K562 (cell line): ENCODE measurements around the gene PRDM12. TPM values are rescaled to one million over a fixed set of nuclear protein-coding genes. Genes with fewer than 3 reads are reported as not detected.

Source experiments
- ASH1L ChIP-seq: fragments of 450-650 bp; IDR thresholded peaks from 2 replicates; pipeline ENCODE4 v1.6.1; 2018; ENCODE audit warnings: borderline replicate concordance, mild to moderate bottlenecking, low read depth; ENCODE audit not compliant: partially characterized antibody
- BACH1 ChIP-seq: fragments of 200-800 bp; sonication (Bioruptor generic); IDR thresholded peaks from 2 replicates; pipeline ENCODE4 v1.6.1; 2016; ENCODE audit warnings: missing genetic modification characterization, missing compliant biosample characterization
- CHD4 ChIP-seq: fragments of 200-600 bp; sonication (generic); IDR thresholded peaks from 3 replicates; pipeline ENCODE4 v1.6.1; 2012; ENCODE audit warnings: low read depth, mild to moderate bottlenecking, mixed read lengths, low read length, inconsistent platforms; ENCODE audit not compliant: insufficient read depth, insufficient replicate concordance, poor library complexity, severe bottlenecking
- E2F3 ChIP-seq: fragments of 250-450 bp; sonication (Bioruptor Pico); IDR thresholded peaks from 2 replicates; pipeline ENCODE4 v1.4.0; 2020; ENCODE audit warnings: mild to moderate bottlenecking
- ELF4 ChIP-seq: fragments of 450-650 bp; formaldehyde crosslinking; IDR thresholded peaks from 2 replicates; pipeline ENCODE4 v1.4.0; 2022; ENCODE audit warnings: missing genetic modification characterization
- FOXA3 ChIP-seq, 2 experiments: fragments of 450-650 bp in 1 of 2; sonication (generic) in 1 of 2; formaldehyde crosslinking; IDR thresholded peaks in 1 of 2; conservative IDR thresholded peaks in 1 of 2; 2 replicates each; pipeline versions ENCODE4 v1.4.0 to v1.8.0; 2020 to 2022; ENCODE audit warnings: mild to moderate bottlenecking in 2 of 2, missing genetic modification reagents in 1 of 2
- FOXJ3 ChIP-seq: sonication (generic); formaldehyde crosslinking; IDR thresholded peaks from 2 replicates; pipeline ENCODE4 v1.4.0; 2020; ENCODE audit warnings: mild to moderate bottlenecking, missing genetic modification reagents
- KAT7 ChIP-seq: sonication (generic); formaldehyde crosslinking; IDR thresholded peaks from 2 replicates; pipeline ENCODE4 v1.8.0; 2022; ENCODE audit warnings: missing genetic modification reagents, mild to moderate bottlenecking, borderline replicate concordance
- MTA3 ChIP-seq: fragments of 450-650 bp; formaldehyde crosslinking; IDR thresholded peaks from 2 replicates; pipeline ENCODE4 v1.6.1; 2017; ENCODE audit warnings: mild to moderate bottlenecking, borderline replicate concordance
- NCOA2 ChIP-seq, 2 experiments: fragments of 450-650 bp; IDR thresholded peaks; 2 replicates each; pipeline ENCODE4 v1.6.1; 2018; ENCODE audit warnings: mild to moderate bottlenecking in 2 of 2, moderate library complexity in 1 of 2; ENCODE audit not compliant: partially characterized antibody in 2 of 2
- NFATC3 ChIP-seq: fragments of 450-650 bp; IDR thresholded peaks from 2 replicates; pipeline ENCODE4 v1.6.1; 2017; ENCODE audit warnings: mild to moderate bottlenecking
- PPARD ChIP-seq: fragments of 250-450 bp; sonication (Bioruptor Pico); IDR thresholded peaks from 2 replicates; pipeline ENCODE4 v1.8.0; 2022; ENCODE audit warnings: inconsistent platforms, mild to moderate bottlenecking, moderate library complexity
- SETDB1 ChIP-seq: IDR thresholded peaks from one replicate; pipeline ENCODE4 v1.6.1; 2012; ENCODE audit warnings: low read length, control low read depth, inconsistent platforms
- SMAD1 ChIP-seq: fragments of 150-350 bp; IDR thresholded peaks from 2 replicates; pipeline ENCODE4 v1.6.1; 2014; ENCODE audit warnings: low read length, low read depth; ENCODE audit not compliant: partially characterized antibody
- SMAD2 ChIP-seq: fragments of 150-350 bp; IDR thresholded peaks from 2 replicates; pipeline ENCODE4 v1.6.1; 2014; ENCODE audit warnings: low read depth, mild to moderate bottlenecking, low read length
- TCF7L2 ChIP-seq: fragments of 150-350 bp; IDR thresholded peaks from 2 replicates; pipeline ENCODE4 v1.6.1; 2016; ENCODE audit warnings: low read depth, mild to moderate bottlenecking, low read length, moderate library complexity
- ZNF175 ChIP-seq: fragments of 200-800 bp; sonication (Bioruptor generic); IDR thresholded peaks from 2 replicates; pipeline ENCODE4 v1.6.1; 2016; ENCODE audit warnings: low read depth, mild to moderate bottlenecking, missing genetic modification characterization, missing compliant biosample characterization
- polyA plus RNA-seq, 8 experiments: library from polyadenylated mRNA; depleted of rRNA in 4 of 8; stranded (reverse) in 5 of 8; unstranded in 3 of 8; fragments of >200 nt; fragmentation: Nextera tagmentation in 2 of 8; fragmentation: Illumina TruSeq in 1 of 8; extraction: Ambion mirVana in 2 of 8; extraction: Trizol in 1 of 8; gene quantifications; 2 replicates each; pipeline versions ENCODE4 v1.2.1 to v1.2.3, GENCODE V29; 2011 to 2014; ENCODE audit warnings: inconsistent platforms in 1 of 8, missing spikeins in 1 of 8
- total RNA-seq, 7 experiments: library from RNA; depleted of rRNA in 6 of 7; stranded (reverse); fragments of >200 nt in 6 of 7; fragmentation: Illumina TruSeq in 2 of 7; extraction: Trizol in 2 of 7; gene quantifications; 2 replicates each; pipeline versions ENCODE4 v1.2.1 to v1.2.3, GENCODE V29; 2011 to 2021; ENCODE audit warnings: low replicate concordance in 1 of 7
- TF ChIP-seq, protein P1 (sequence below): fragments of 250-450 bp; sonication (Bioruptor Pico); IDR thresholded peaks from 2 replicates; pipeline ENCODE4 v1.8.0; 2021; ENCODE audit warnings: moderate library complexity, mild to moderate bottlenecking, inconsistent platforms
- TF ChIP-seq, protein P2 (sequence below): fragments of 450-650 bp; IDR thresholded peaks from 2 replicates; pipeline ENCODE4 v1.6.1; 2018; ENCODE audit not compliant: partially characterized antibody
- TF ChIP-seq, protein P3 (sequence below): fragments of 450-650 bp; IDR thresholded peaks from 2 replicates; pipeline ENCODE4 v1.6.1; 2018; ENCODE audit warnings: mild to moderate bottlenecking, low read depth; ENCODE audit not compliant: partially characterized antibody

The PRDM12 gene
- total and polyA plus RNA-seq, 9 of the 15 experiments (the other 6 are each of a cell fraction or from before 2014, with no cell fraction given): 0.04 to 0.22 (median 0.07) TPM; not detected in 3

DNA sequence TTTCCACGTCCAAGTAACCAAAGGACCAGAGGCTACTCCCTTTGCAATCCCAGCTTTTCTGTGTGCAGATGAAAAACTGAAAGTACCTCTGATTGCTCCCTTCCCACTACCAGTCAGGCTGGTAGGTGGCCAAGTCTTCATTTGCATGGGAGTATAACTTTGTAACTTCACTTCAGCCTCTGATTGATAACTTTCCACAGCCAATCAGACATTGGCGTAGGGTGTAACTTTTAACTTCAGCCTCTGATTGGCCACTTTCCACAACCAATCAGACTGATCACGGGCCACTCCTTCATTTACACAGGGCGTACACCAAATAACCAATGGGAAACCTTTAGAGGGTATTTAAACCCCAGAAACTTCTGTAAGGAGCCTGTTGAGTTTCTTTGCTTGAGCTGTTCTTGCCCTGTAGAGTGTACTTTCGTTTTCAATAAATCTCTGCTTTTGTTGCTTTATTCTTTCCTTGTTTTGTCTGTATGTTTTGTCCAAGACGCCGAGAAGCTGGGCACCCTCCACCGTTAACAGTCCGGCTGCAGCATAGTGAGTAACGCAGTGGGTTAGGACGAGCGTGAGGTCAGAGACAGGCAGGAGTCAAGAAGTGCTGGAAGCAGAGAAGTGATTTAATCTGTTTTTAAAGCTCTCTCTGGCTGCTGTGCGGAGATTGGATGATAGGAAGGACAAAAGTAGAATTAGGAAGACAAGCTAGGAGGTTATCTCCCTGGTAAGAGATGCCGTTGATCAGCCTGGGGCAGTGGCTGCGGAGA, 25.7 kb downstream of the PRDM12 start (continued):
- TF ChIP-seq, protein P1, sequence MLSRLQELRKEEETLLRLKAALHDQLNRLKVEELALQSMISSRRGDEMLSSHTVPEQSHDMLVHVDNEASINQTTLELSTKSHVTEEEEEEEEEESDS (CRISPR knock-in tag): no peak
- no peak for TF ChIP-seq TCF7L2
- TF ChIP-seq SETDB1: no peak
- TF ChIP-seq BACH1 (tag): no peak
- no peak for TF ChIP-seq E2F3 (CRISPR knock-in tag)
- TF ChIP-seq, protein P2, sequence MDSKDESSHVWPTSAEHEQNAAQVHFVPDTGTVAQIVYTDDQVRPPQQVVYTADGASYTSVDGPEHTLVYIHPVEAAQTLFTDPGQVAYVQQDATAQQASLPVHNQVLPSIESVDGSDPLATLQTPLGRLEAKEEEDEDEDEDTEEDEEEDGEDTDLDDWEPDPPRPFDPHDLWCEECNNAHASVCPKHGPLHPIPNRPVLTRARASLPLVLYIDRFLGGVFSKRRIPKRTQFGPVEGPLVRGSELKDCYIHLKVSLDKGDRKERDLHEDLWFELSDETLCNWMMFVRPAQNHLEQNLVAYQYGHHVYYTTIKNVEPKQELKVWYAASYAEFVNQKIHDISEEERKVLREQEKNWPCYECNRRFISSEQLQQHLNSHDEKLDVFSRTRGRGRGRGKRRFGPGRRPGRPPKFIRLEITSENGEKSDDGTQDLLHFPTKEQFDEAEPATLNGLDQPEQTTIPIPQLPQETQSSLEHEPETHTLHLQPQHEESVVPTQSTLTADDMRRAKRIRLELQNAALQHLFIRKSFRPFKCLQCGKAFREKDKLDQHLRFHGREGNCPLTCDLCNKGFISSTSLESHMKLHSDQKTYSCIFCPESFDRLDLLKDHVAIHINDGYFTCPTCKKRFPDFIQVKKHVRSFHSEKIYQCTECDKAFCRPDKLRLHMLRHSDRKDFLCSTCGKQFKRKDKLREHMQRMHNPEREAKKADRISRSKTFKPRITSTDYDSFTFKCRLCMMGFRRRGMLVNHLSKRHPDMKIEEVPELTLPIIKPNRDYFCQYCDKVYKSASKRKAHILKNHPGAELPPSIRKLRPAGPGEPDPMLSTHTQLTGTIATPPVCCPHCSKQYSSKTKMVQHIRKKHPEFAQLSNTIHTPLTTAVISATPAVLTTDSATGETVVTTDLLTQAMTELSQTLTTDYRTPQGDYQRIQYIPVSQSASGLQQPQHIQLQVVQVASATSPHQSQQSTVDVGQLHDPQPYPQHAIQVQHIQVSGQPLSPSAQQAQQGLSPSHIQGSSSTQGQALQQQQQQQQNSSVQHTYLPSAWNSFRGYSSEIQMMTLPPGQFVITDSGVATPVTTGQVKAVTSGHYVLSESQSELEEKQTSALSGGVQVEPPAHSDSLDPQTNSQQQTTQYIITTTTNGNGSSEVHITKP: peak; percentile 61
- no peak for TF ChIP-seq NCOA2 (IDR thresholded peaks at IDR 0.05; ENCODE audit: partially characterized antibody in 2 of 2)
- TF ChIP-seq FOXA3 (CRISPR knock-in tag; conservative IDR thresholded peaks at IDR 0.05 in 1 of 2, IDR thresholded peaks at IDR 0.05 in 1 of 2): peak; percentile 43 to 49; a peak in 3 of 4 replicates
- no peak for TF ChIP-seq ZNF175 (CRISPR knock-in tag)
- TF ChIP-seq PPARD (CRISPR knock-in tag): no peak
- TF ChIP-seq ELF4 (CRISPR knock-in tag): no peak
- TF ChIP-seq ASH1L: peak; percentile 78
- no peak for TF ChIP-seq SMAD1
- TF ChIP-seq SMAD2: no peak
- TF ChIP-seq CHD4: no peak
- TF ChIP-seq MTA3: peak; percentile 77; the same call in 1 of the 2 replicates
- no peak for TF ChIP-seq FOXJ3 (CRISPR knock-in tag)
- TF ChIP-seq NFATC3: no peak
- no peak for TF ChIP-seq KAT7 (CRISPR knock-in tag)
- TF ChIP-seq, protein P3, sequence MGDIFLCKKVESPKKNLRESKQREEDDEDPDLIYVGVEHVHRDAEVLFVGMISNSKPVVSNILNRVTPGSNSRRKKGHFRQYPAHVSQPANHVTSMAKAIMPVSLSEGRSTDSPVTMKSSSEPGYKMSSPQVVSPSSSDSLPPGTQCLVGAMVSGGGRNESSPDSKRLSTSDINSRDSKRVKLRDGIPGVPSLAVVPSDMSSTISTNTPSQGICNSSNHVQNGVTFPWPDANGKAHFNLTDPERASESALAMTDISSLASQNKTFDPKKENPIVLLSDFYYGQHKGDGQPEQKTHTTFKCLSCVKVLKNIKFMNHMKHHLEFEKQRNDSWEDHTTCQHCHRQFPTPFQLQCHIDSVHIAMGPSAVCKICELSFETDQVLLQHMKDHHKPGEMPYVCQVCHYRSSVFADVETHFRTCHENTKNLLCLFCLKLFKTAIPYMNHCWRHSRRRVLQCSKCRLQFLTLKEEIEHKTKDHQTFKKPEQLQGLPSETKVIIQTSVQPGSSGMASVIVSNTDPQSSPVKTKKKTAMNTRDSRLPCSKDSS: no peak
